Peyer's patch (tissue), 4 donors: Measurements from ENCODE around the gene MXD4.

ENCODE experiments used
- CTCF ChIP-seq, 6 experiments: fragments of 450-650 bp in 4 of 6; fragments of 200-600 bp in 2 of 6; sonication (generic) in 1 of 6; IDR thresholded peaks; one replicate each; pipeline ENCODE4 v1.5.1; 2017 to 2019; ENCODE audit warnings: antibody characterized with exemption in 6 of 6, mild to moderate bottlenecking in 3 of 6, moderate library complexity in 1 of 6
- POLR2A ChIP-seq, 2 donors: fragments of 450-650 bp; IDR thresholded peaks; one replicate each; pipeline ENCODE4 v1.5.1; 2017; ENCODE audit warnings: antibody characterized with exemption in 2 of 2, mild to moderate bottlenecking in 2 of 2, moderate library complexity in 2 of 2

- TF ChIP-seq POLR2A (IDR thresholded peaks at IDR 0.05) (no peak), CTCF (IDR thresholded peaks at IDR 0.05) (no peak)
Observed at GRCh38 chr4:2272026-2272827, 10.3 kb upstream of the MXD4 start.
